Esophagus (tissue), 2 donors: ENCODE data around the gene FAM240B. TPM values are rescaled to one million over a fixed set of nuclear protein-coding genes. Genes with fewer than 3 reads are reported as not detected.

Source experiments
- H3K27ac ChIP-seq, 2 donors: one replicate each; pipeline ENCODE4 v1.5.1; 2013; ENCODE audit warnings: low read depth in 2 of 2, mild to moderate bottlenecking in 2 of 2, inconsistent platforms in 1 of 2, low read length in 1 of 2, moderate library complexity in 1 of 2
- H3K27me3 ChIP-seq, 2 donors: one replicate each; pipeline ENCODE4 v1.6.1; 2013; ENCODE audit warnings: low read length in 2 of 2, control low read depth in 1 of 2, mild to moderate bottlenecking in 1 of 2; ENCODE audit not compliant: insufficient read depth in 2 of 2, control insufficient read depth in 1 of 2
- H3K36me3 ChIP-seq, 2 donors: one replicate each; pipeline ENCODE4 v1.6.1; 2013; ENCODE audit warnings: low read length in 1 of 2; ENCODE audit not compliant: control insufficient read depth in 2 of 2, insufficient read depth in 2 of 2
- H3K4me1 ChIP-seq, 2 donors: one replicate each; pipeline ENCODE4 v1.6.1; 2013; ENCODE audit warnings: low read length in 1 of 2; ENCODE audit not compliant: control insufficient read depth in 2 of 2, insufficient read depth in 2 of 2
- H3K4me3 ChIP-seq, 2 donors: one replicate each; pipeline ENCODE4 v1.5.1; 2013; ENCODE audit warnings: low read length in 2 of 2, mild to moderate bottlenecking in 2 of 2, low read depth in 1 of 2, moderate library complexity in 1 of 2
- H3K9me3 ChIP-seq, 2 donors: one replicate each; pipeline ENCODE4 v1.6.1; 2013; ENCODE audit warnings: mild to moderate bottlenecking in 2 of 2, low read depth in 1 of 2, low read length in 1 of 2, moderate library complexity in 1 of 2; ENCODE audit not compliant: control insufficient read depth in 2 of 2, insufficient read depth in 1 of 2
- WGBS, 2 donors: extraction: QIAGEN DNeasy Blood & Tissue Kit; methylation state at CpG; one replicate each; pipeline ENCODE4 v1.1.7; 2013; 5-methylcytosine and 5-hydroxymethylcytosine counted together
- polyA plus RNA-seq, 2 donors: library from polyadenylated mRNA; stranded (reverse); fragments of 200-250 nt; gene quantifications; one replicate each; pipeline ENCODE4 v1.2.3, GENCODE V29; 2013
- donor health status: healthy with polysubstance abuse.
- donor health status: Bipolar disorder and iron deficiency.

The FAM240B gene
- polyA plus RNA-seq, 2 donors = not detected

DNA sequence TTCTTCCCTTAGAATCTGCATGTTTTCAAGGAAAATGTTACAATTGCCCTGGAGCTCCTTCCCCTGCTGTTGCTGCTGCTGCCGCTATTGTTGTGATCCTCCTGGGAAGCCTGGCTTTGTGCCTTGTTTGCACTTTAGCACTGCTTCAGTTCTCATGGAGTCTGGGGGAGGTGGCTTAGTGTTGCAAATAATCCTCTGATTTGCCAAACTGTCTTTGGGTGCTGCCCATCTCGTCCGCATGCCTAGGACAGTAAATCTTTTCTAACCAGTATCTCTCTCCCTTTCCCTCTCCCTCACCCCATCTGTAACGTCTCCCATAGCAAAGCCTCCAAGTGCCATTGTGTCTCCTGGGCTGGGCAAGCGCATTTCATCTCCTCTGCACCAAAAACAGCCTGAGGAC is 30.3 kb downstream of the FAM240B start:
- Histone ChIP-seq H3K36me3 (no peaks in the 10 kb centered on the region), H3K4me3 (no peak overlapping the region), H3K27ac (no peak overlapping the region), H3K4me1 (peaks cover 0 to 4% of the 10 kb centered on the region in 2 donors), H3K27me3 (no peaks in the 10 kb centered on the region), H3K9me3 (no peaks in the 10 kb centered on the region)
- 27 to 29% methylated on average over 5 of the region's 5 CpGs for WGBS, 2 donors

DNA sequence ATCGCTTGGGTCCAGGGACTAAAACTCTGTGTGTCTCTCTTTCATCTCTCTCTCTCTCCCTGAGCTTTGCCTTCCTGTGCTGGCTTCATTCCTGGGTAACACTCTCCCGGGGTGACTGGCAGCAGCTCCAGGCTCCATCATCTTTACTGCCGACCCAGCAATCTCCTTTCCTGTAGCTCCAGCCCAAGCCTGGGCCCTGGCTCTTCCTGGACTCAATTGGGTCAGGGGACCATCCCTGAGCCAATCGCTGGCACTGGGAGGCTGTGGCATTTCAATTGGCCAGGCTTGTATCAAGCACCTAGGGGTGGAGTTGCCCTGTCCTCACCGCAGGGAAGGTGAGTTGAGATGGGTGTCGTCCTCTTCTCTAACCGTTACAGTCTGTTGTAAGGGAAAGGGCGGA is 31.9 kb downstream of the FAM240B start:
- Histone ChIP-seq H3K4me1 (peaks cover 0 to 4% of the 10 kb centered on the region in 2 donors), H3K27ac (no peak overlapping the region), H3K36me3 (no peaks in the 10 kb centered on the region), H3K4me3 (no peak overlapping the region), H3K9me3 (no peaks in the 10 kb centered on the region), H3K27me3 (no peaks in the 10 kb centered on the region)
- 75 to 76% methylated on average over 8 of the region's 8 CpGs for WGBS, 2 donors

DNA sequence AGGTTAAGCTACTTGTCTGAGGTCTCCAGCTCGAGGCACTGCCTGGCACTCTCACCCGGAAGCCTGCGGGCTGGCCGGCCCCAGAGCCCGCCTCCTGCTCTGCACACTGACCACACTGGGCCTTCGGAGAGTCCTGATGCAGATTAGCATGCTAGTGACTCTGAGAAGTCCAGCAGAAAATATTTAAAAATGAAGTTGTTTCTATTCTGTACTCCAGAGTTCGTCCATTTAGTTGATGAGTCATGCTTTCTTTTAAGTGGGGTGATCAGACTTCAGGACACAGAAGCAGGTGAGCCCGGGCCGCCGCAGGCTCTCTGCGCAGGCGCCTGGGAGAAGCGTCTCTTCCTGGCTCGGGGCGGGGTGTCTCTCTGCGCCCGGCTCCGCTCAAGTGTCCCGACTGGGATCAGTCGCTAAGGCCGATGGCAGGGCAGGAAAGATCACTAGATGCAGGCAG is 32.5 kb downstream of the FAM240B start:
- Histone ChIP-seq H3K4me1 (peaks cover 0 to 4% of the 10 kb centered on the region in 2 donors), H3K4me3 (no peak overlapping the region), H3K9me3 (no peaks in the 10 kb centered on the region), H3K27me3 (no peaks in the 10 kb centered on the region), H3K27ac (no peak overlapping the region), H3K36me3 (no peaks in the 10 kb centered on the region)
- 43 to 46% methylated on average over 21 of the region's 21 CpGs for WGBS, 2 donors

DNA sequence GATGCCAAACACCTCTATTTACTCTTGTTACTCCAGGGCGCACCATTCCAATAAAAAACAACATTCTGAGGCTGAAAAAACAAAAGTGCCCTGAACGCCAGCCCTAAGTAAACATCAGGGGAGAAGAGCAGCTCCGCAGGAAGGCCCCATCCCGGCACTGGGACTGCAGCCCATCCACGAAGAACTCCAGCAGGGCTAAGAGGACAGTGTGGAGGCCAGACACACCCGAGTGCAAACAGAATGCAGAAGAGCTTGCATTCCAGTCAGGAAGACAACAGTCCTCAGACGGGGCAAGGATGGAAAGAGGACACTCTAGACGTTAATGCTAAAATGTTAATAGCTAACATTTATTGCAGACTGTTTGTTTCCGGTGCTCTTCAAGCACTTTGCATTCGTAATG is 33.0 kb downstream of the FAM240B start:
- WGBS, 2 donors = 47 to 50% methylated on average over 10 of the region's 10 CpGs
- Histone ChIP-seq H3K9me3 (no peaks in the 10 kb centered on the region), H3K27me3 (no peaks in the 10 kb centered on the region), H3K36me3 (no peaks in the 10 kb centered on the region), H3K4me3 (no peak overlapping the region), H3K4me1 (peaks cover 0 to 4% of the 10 kb centered on the region in 2 donors), H3K27ac (no peak overlapping the region)

DNA sequence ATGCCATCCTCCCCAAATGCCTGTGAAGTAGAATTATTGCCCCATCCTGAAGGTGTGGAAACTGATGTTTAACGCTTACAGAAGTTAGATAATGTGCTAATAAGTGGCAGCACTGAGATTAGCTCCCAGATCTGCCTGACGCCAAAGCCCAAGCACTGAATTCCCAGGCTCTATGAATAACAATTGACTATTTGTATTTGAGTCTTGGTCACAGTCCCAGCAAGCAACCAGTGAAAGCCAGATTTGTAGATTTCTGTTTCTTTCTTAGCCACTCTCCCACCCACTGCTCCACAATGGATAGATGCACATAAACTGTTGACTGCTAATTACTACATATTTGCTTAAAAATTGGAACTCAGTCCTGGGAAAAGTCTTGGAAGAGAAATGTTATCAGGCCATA is 34.4 kb downstream of the FAM240B start:
- 77 to 82% methylated on average over 2 of the region's 2 CpGs for WGBS, 2 donors
- Histone ChIP-seq H3K9me3 (no peaks in the 10 kb centered on the region), H3K36me3 (no peaks in the 10 kb centered on the region), H3K27me3 (no peaks in the 10 kb centered on the region), H3K27ac (no peak overlapping the region), H3K4me3 (no peak overlapping the region), H3K4me1 (peaks cover 0 to 4% of the 10 kb centered on the region in 2 donors)

DNA sequence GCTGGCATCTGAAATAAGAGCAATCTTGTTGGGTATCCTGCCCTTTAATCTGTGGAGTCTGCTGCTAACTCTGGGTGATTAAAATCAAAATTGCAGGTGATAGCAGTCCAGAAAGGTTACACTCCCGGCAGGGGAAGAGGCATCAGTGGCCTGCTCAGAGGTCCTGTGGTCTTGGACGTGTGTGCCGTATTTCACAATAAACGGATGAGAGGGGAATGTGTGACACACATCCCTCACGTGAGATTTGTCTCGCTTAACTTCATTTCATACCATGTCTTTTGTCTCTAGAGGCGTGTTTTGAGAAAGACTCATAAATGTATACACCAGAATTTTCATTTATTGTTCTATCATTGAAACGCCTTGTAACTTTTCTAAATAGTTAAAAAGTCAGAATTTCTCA is 36.6 kb downstream of the FAM240B start:
- peaks cover 0 to 4% of the 10 kb centered on the region in 2 donors for H3K4me1 ChIP-seq
- WGBS, 2 donors = 85 to 88% methylated on average over 8 of the region's 8 CpGs
- H3K36me3 ChIP-seq = no peaks in the 10 kb centered on the region
- no peaks in the 10 kb centered on the region for H3K27me3 ChIP-seq
- H3K27ac ChIP-seq = no peak overlapping the region
- H3K4me3 ChIP-seq = no peak overlapping the region
- H3K9me3 ChIP-seq = no peaks in the 10 kb centered on the region

DNA sequence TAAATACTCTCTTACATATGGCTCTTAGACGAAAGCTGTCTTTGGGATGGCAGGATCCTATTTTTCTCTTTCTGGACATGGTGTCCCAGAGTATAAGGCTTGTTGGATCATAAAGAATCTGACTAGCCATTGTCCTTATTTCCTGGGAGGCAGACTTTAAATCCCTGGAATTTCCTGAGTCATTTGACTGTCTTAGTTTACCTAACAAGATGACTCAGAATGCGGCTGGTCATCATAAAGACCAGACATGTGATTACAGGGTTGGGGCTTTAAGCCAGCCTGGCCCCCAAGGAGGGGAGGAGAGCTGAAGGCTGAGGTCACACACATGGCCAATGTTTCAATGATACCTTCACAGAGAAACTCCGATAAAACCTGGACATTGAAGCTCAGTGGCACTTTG is 37.2 kb downstream of the FAM240B start:
- no peak overlapping the region for H3K27ac ChIP-seq
- no peaks in the 10 kb centered on the region for H3K9me3 ChIP-seq
- no peaks in the 10 kb centered on the region for H3K36me3 ChIP-seq
- 35 to 51% methylated on average over 3 of the region's 3 CpGs for WGBS, 2 donors
- H3K4me1 ChIP-seq = peaks cover 0 to 4% of the 10 kb centered on the region in 2 donors
- H3K4me3 ChIP-seq = no peak overlapping the region
- no peaks in the 10 kb centered on the region for H3K27me3 ChIP-seq

DNA sequence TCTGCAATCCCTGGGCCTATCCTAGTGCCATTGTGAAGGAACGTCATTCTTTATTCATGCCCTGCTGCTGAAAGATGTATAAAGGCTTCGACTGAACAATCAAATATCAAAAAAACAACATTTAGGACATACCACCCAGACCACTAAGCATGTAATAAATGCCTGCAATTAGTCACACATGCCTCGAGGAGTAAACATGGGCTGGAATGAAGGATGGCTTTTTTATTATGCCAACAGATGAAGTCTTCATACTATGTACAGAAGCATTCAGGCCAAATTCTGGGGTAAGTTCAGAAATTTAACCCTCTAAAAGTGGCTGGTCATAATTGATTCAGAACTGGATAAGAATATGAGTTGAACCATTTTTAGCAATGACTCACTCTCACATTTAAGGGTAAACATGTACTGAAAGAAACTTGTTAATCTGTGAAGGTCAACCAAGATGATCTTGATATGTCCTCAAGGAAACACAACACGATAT is 38.1 kb downstream of the FAM240B start:
- Histone ChIP-seq H3K9me3 (no peaks in the 10 kb centered on the region), H3K27me3 (no peaks in the 10 kb centered on the region), H3K27ac (no peak overlapping the region), H3K4me3 (no peak overlapping the region), H3K4me1 (peaks cover 0 to under 1% of the 10 kb centered on the region in 2 donors), H3K36me3 (no peaks in the 10 kb centered on the region)
- WGBS, 2 donors = 39 to 45% methylated on average over 4 of the region's 4 CpGs

DNA sequence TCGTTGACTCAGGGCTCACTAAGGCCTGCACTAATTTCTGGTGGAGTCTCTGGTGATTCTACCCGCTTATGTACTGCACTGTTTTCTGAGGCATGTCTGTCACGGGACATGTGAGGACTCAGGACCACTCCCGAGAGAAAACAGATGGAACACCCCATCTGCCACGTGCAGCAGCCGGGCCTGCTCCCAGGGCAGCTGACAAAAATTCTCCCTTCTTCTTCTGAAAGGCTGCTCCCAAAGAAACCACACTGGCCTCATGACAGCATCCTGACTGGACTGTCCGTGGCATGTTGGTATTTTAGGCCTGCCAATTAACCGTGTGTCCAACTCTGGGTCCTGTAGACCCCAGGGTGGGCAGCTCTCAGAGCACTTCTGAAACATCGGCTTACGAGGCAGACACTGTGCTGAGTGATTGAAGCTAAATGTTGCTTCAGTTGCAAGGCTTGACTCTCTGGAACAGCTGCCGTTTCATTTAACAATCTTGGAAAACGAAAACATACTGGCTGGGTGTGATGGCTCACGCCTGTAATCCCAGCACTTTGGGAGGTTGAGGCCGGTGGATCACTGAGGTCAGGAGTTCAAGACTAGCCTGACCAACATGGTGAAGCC is 39.0 kb downstream of the FAM240B start:
- Histone ChIP-seq H3K4me1 (no peaks in the 10 kb centered on the region), H3K27ac (no peak overlapping the region)
- WGBS, 2 donors = 78% methylated on average over 14 of the region's 14 CpGs

DNA sequence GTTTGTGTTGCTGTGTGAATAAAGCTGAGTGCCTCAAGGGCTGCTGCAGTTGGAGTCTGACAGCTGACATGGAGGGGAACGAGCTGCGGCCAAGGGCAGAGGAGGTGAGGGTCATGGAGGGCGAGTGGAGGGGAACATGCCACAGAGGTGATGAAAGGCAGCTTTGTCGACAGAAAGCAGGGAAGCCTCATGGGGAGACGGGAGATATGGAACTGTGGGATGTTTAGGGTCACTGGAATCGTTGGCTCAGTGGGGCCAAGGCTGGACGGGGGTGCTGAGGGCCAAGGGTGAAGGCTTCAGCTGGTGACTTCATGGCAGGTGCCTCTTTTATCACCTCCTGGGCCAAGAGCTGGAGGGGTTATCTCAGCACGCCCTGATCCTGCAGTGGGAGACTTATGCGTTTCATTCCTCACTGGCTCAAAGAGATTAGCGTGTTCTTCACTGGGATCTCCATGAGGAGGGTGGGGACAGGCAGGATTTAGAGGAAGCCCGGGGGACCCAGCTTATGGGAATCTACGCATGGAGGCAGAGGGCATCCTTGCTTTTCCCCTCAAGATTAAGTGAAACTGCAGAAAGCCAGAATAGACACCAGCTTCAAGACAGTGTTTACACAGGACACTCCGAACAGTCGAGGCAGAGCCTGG is 42.2 kb downstream of the FAM240B start:
- Histone ChIP-seq H3K27ac (no peak overlapping the region), H3K4me3 (no peak overlapping the region), H3K27me3 (no peaks in the 10 kb centered on the region), H3K36me3 (no peaks in the 10 kb centered on the region), H3K9me3 (no peaks in the 10 kb centered on the region), H3K4me1 (no peaks in the 10 kb centered on the region)
- 64 to 71% methylated on average over 14 of the region's 14 CpGs for WGBS, 2 donors

More for the DNA sequence above, 39.0 kb downstream of the FAM240B start:
- Histone ChIP-seq H3K36me3 (no peaks in the 10 kb centered on the region), H3K27me3 (no peaks in the 10 kb centered on the region), H3K4me3 (no peak overlapping the region), H3K9me3 (no peaks in the 10 kb centered on the region)
